ENCODE data around the gene SDK1. TPM values are rescaled to one million over a fixed set of nuclear protein-coding genes. Genes with fewer than 3 reads are reported as not detected.

SDK1 gene
- total RNA-seq, 2 donors from 2014 or later, result 19.8 to 32.4 TPM

- no peak overlapping the region for H3K27ac ChIP-seq
- no peaks in the 10 kb centered on the region for H3K27me3 ChIP-seq
- H3K9me3 ChIP-seq, result peaks cover 0 to 6% (median 0%) of the 10 kb centered on the region in 3 donors
- no peaks in the 10 kb centered on the region for H3K36me3 ChIP-seq (replicated peaks in 1 of 2; ENCODE audit: insufficient read depth in 1 of 2, low read depth in 2 of 2)
- no peak for DNase-seq
- 90 to 91% methylated on average over 4 of the region's 4 CpGs for WGBS, 2 donors
- TF ChIP-seq POLR2A (IDR thresholded peaks at IDR 0.05) (no peak), CTCF (IDR thresholded peaks at IDR 0.05) (no peak)
- intact Hi-C loops (cut with DNase I), result no loop called here
- no peak for ATAC-seq
- no peaks in the 10 kb centered on the region for H3K4me1 ChIP-seq
- H3K4me3 ChIP-seq, result no peak overlapping the region
These were observed 947.2 kb downstream of the SDK1 start for GRCh38 chr7:4248295-4248694.

GRCh38 chr7:4249241-4249640 lies 948.2 kb downstream of the SDK1 start:
- H3K9me3 ChIP-seq, result peaks cover 0 to 6% (median 0%) of the 10 kb centered on the region in 3 donors
- no peaks in the 10 kb centered on the region for H3K4me1 ChIP-seq
- WGBS, 2 donors, result 97 to 100% methylated on average over 1 to 4 of the region's 4 CpGs
- DNase-seq (no peak), ATAC-seq (no peak)
- H3K27me3 ChIP-seq, result no peaks in the 10 kb centered on the region
- TF ChIP-seq CTCF (IDR thresholded peaks at IDR 0.05) (no peak), POLR2A (IDR thresholded peaks at IDR 0.05) (no peak)
- intact Hi-C loops (cut with DNase I), result no loop called here
- no peaks in the 10 kb centered on the region for H3K36me3 ChIP-seq (replicated peaks in 1 of 2; ENCODE audit: insufficient read depth in 1 of 2, low read depth in 2 of 2)
- no peak overlapping the region for H3K4me3 ChIP-seq
- H3K27ac ChIP-seq, result no peak overlapping the region

GRCh38 chr7:4255336-4255735 lies 954.3 kb downstream of the SDK1 start:
- Histone ChIP-seq H3K4me3 (no peak overlapping the region), H3K27ac (no peak overlapping the region), H3K9me3 (peaks cover 0 to 6% (median 0%) of the 10 kb centered on the region in 3 donors), H3K4me1 (no peaks in the 10 kb centered on the region), H3K36me3 (replicated peaks in 1 of 2; ENCODE audit: insufficient read depth in 1 of 2, low read depth in 2 of 2) (no peaks in the 10 kb centered on the region), H3K27me3 (no peaks in the 10 kb centered on the region)
- DNase-seq (no peak), ATAC-seq (no peak)
- intact Hi-C loops (cut with DNase I), result no loop called here
- no peak for TF ChIP-seq CTCF (IDR thresholded peaks at IDR 0.05)
- TF ChIP-seq POLR2A (IDR thresholded peaks at IDR 0.05), result no peak
- WGBS, 2 donors, result 91% methylated on average over 1 to 6 of the region's 6 CpGs

- WGBS, 2 donors, result 81 to 88% methylated on average over 8 of the region's 8 CpGs
- DNase-seq (no peak), ATAC-seq (no peak)
- intact Hi-C loops (cut with DNase I), result no loop called here
- no peaks in the 10 kb centered on the region for H3K27me3 ChIP-seq
- peaks cover 0 to 5% (median 0%) of the 10 kb centered on the region in 3 donors for H3K9me3 ChIP-seq
- no peak overlapping the region for H3K27ac ChIP-seq
- H3K4me3 ChIP-seq, result no peak overlapping the region
- H3K36me3 ChIP-seq (replicated peaks in 1 of 2; ENCODE audit: insufficient read depth in 1 of 2, low read depth in 2 of 2), result no peaks in the 10 kb centered on the region
- TF ChIP-seq POLR2A (IDR thresholded peaks at IDR 0.05) (no peak), CTCF (IDR thresholded peaks at IDR 0.05) (no peak)
- no peaks in the 10 kb centered on the region for H3K4me1 ChIP-seq
These were observed 955.2 kb downstream of the SDK1 start for GRCh38 chr7:4256286-4256685.

Data from body of pancreas (tissue), 4 donors.